ENCODE results near the gene TFDP1. TPM values are rescaled to one million over a fixed set of nuclear protein-coding genes. Genes with fewer than 3 reads are reported as not detected.

Gene TFDP1
- polyA plus RNA-seq, 10 donors, result 48.5 to 79.1 (median 57.8) TPM

GRCh38 chr13:113647351-113648215 lies 63.0 kb downstream of the TFDP1 start:
- peak; percentile 49 to 72 (median 53) for DNase-seq

- no peak for DNase-seq
Observed at GRCh38 chr13:113648216-113648610, 63.7 kb downstream of the TFDP1 start.

GRCh38 chr13:113649212-113649611 lies 64.7 kb downstream of the TFDP1 start:
- DNase-seq, result no peak

- no peak for DNase-seq
Observed at GRCh38 chr13:113650275-113650674, 65.7 kb downstream of the TFDP1 start.

GRCh38 chr13:113650731-113651148 lies 66.2 kb downstream of the TFDP1 start:
- no peak for DNase-seq

GRCh38 chr13:113651511-113652403 lies 67.2 kb downstream of the TFDP1 start:
- no peak for DNase-seq

GRCh38 chr13:113652404-113653263 lies 68.1 kb downstream of the TFDP1 start:
- no peak for DNase-seq

- DNase-seq, result peak in 1 of 3 donors; percentile 42
Observed at GRCh38 chr13:113653264-113654174, 69.0 kb downstream of the TFDP1 start.

- no peak for DNase-seq
Observed at GRCh38 chr13:113654175-113654560, 69.6 kb downstream of the TFDP1 start.

GRCh38 chr13:113654591-113655345 lies 70.2 kb downstream of the TFDP1 start:
- DNase-seq, result no peak

GRCh38 chr13:113655346-113656002 lies 70.9 kb downstream of the TFDP1 start:
- DNase-seq, result no peak

- no peak for DNase-seq
Observed at GRCh38 chr13:113656003-113656588, 71.5 kb downstream of the TFDP1 start.

GRCh38 chr13:113656831-113657671 lies 72.5 kb downstream of the TFDP1 start:
- no peak for DNase-seq

- DNase-seq, result no peak
Observed at GRCh38 chr13:113657851-113658741, 73.5 kb downstream of the TFDP1 start, which contains the start of gene ATP4B. ATP4B (minus strand) TSS chr13:113658198; CDS start chr13:113658144, 54 bp downstream.

GRCh38 chr13:113658836-113659235 lies 74.3 kb downstream of the TFDP1 start:
- DNase-seq, result no peak

- DNase-seq, result no peak
Observed at GRCh38 chr13:113659337-113659736, 74.8 kb downstream of the TFDP1 start.

- DNase-seq, result no peak
Observed at GRCh38 chr13:113660066-113660465, 75.5 kb downstream of the TFDP1 start.
